Cerebellar cortex (tissue), 1 donor: ENCODE data around the gene UQCRC1.
A peak's percentile ranks its signal among the peaks of the same experiment; 100 is the strongest.

Experiments
- DNase-seq: peaks from one replicate; pipeline ENCODE4 v3.0.0-alpha.2; 2015; ENCODE audit warnings: low spot score

Gene UQCRC1

GRCh38 chr3:48571938-48572337 lies 37.5 kb downstream of the UQCRC1 start:
- DNase-seq = no peak

- DNase-seq = no peak
Measured at GRCh38 chr3:48569808-48570450, 39.5 kb downstream of the UQCRC1 start.

GRCh38 chr3:48569400-48569799 lies 40.0 kb downstream of the UQCRC1 start:
- no peak for DNase-seq

GRCh38 chr3:48568476-48568875 lies 41.0 kb downstream of the UQCRC1 start:
- DNase-seq = no peak

- DNase-seq = no peak
Measured at GRCh38 chr3:48567500-48567899, 41.9 kb downstream of the UQCRC1 start.

GRCh38 chr3:48567090-48567489 lies 42.4 kb downstream of the UQCRC1 start:
- no peak for DNase-seq

- no peak for DNase-seq
Measured at GRCh38 chr3:48566401-48566760, 43.1 kb downstream of the UQCRC1 start.

GRCh38 chr3:48565591-48566400 lies 43.6 kb downstream of the UQCRC1 start:
- DNase-seq = no peak

- DNase-seq = no peak
Measured at GRCh38 chr3:48565186-48565585, 44.3 kb downstream of the UQCRC1 start.

GRCh38 chr3:48564667-48565066 lies 44.8 kb downstream of the UQCRC1 start:
- DNase-seq = no peak

GRCh38 chr3:48564022-48564421 lies 45.4 kb downstream of the UQCRC1 start:
- DNase-seq = no peak

- DNase-seq = no peak
Measured at GRCh38 chr3:48563382-48563918, 46.0 kb downstream of the UQCRC1 start, which contains the start of gene UCN2. TSS of gene UCN2 (minus strand) at chr3:48563781. CDS start at chr3:48563124, 657 bp downstream.

- no peak for DNase-seq
Measured at GRCh38 chr3:48562367-48563095, 46.9 kb downstream of the UQCRC1 start.

GRCh38 chr3:48561045-48561736 lies 48.3 kb downstream of the UQCRC1 start:
- DNase-seq = peak; percentile 62

- no peak for DNase-seq
Measured at GRCh38 chr3:48560648-48561018, 48.8 kb downstream of the UQCRC1 start.

- no peak for DNase-seq
Measured at GRCh38 chr3:48558493-48559134, 50.8 kb downstream of the UQCRC1 start.

- DNase-seq = peak; percentile 100
Measured at GRCh38 chr3:48556796-48557626, 52.4 kb downstream of the UQCRC1 start, which contains the start of gene PFKFB4. TSS of gene PFKFB4 (minus strand) at chr3:48556803. CDS start at chr3:48556777, 26 bp downstream.

GRCh38 chr3:48555949-48556795 lies 53.3 kb downstream of the UQCRC1 start:
- no peak for DNase-seq

- no peak for DNase-seq
Measured at GRCh38 chr3:48555231-48555948, 54.1 kb downstream of the UQCRC1 start.
